ENCODE measurements around the gene AUP1.

GRCh38 chr2:74572178-74572925 lies 42.8 kb upstream of the AUP1 start:
- TF ChIP-seq POLR2A (IDR thresholded peaks at IDR 0.05; ENCODE audit: low read depth, low read length) (no peak), JUN (IDR thresholded peaks at IDR 0.05; ENCODE audit: borderline replicate concordance, insufficient read depth, insufficient read length, low read depth) (no peak), CTCF (IDR thresholded peaks at IDR 0.05; ENCODE audit: extremely low read depth in 1 of 2, insufficient read depth in 1 of 2, low read depth in 1 of 2, low read length in 2 of 2) (no peak), FOS (IDR thresholded peaks at IDR 0.05; ENCODE audit: borderline replicate concordance, insufficient read depth, low read length) (no peak), POLR2AphosphoS5 (IDR thresholded peaks at IDR 0.05; ENCODE audit: insufficient read depth, low read depth, low read length) (no peak)

Data from endothelial cell of umbilical vein (primary cell).